ENCODE results near the gene BRI3. TPM values are rescaled to one million over a fixed set of nuclear protein-coding genes. Genes with fewer than 3 reads are reported as not detected.

Gene BRI3
- total RNA-seq, 1 experiment from 2014 or later = 30.2 TPM

GRCh38 chr7:98321301-98321700 lies 39.8 kb downstream of the BRI3 start:
- Histone ChIP-seq H3K4me1 (replicated peaks) (peaks cover 9% of the 10 kb centered on the region), H3K4me3 (no peak overlapping the region), H3K27me3 (replicated peaks) (no peaks in the 10 kb centered on the region), H3K36me3 (peaks cover under 1% of the 10 kb centered on the region), H3K27ac (no peak overlapping the region), H3K9me3 (replicated peaks) (no peaks in the 10 kb centered on the region)
- no peak for DNase-seq (ENCODE audit: low read depth in 1 of 2, low spot score in 2 of 2)

GRCh38 chr7:98322331-98323270 lies 41.1 kb downstream of the BRI3 start:
- Histone ChIP-seq H3K36me3 (no peaks in the 10 kb centered on the region), H3K27ac (no peak overlapping the region), H3K4me3 (no peak overlapping the region), H3K9me3 (replicated peaks) (no peaks in the 10 kb centered on the region), H3K27me3 (replicated peaks) (no peaks in the 10 kb centered on the region), H3K4me1 (replicated peaks) (peaks cover 9% of the 10 kb centered on the region)
- DNase-seq (ENCODE audit: low read depth in 1 of 2, low spot score in 2 of 2) = no peak

- no peak overlapping the region for H3K4me3 ChIP-seq
- H3K36me3 ChIP-seq = no peaks in the 10 kb centered on the region
- H3K9me3 ChIP-seq (replicated peaks) = no peaks in the 10 kb centered on the region
- no peak overlapping the region for H3K27ac ChIP-seq
- no peak for DNase-seq (ENCODE audit: low read depth in 1 of 2, low spot score in 2 of 2)
- peaks cover 9% of the 10 kb centered on the region for H3K4me1 ChIP-seq (replicated peaks)
- H3K27me3 ChIP-seq (replicated peaks) = no peaks in the 10 kb centered on the region
Observed at GRCh38 chr7:98323597-98324322, 42.3 kb downstream of the BRI3 start.

- Histone ChIP-seq H3K4me3 (no peak overlapping the region), H3K9me3 (replicated peaks) (no peaks in the 10 kb centered on the region), H3K36me3 (no peaks in the 10 kb centered on the region), H3K4me1 (replicated peaks) (peaks cover 9% of the 10 kb centered on the region), H3K27me3 (replicated peaks) (no peaks in the 10 kb centered on the region), H3K27ac (no peak overlapping the region)
- no peak for DNase-seq (ENCODE audit: low read depth in 1 of 2, low spot score in 2 of 2)
Observed at GRCh38 chr7:98324782-98325181, 43.3 kb downstream of the BRI3 start.

- no peak for DNase-seq (ENCODE audit: low read depth in 1 of 2, low spot score in 2 of 2)
- H3K27ac ChIP-seq = no peak overlapping the region
- no peaks in the 10 kb centered on the region for H3K4me1 ChIP-seq (replicated peaks)
- H3K27me3 ChIP-seq (replicated peaks) = no peaks in the 10 kb centered on the region
- H3K9me3 ChIP-seq (replicated peaks) = 0 out of 2 replicates have a peak, but pooled peaks cover 2% of the 10 kb centered on the region
- no peak overlapping the region for H3K4me3 ChIP-seq
- H3K36me3 ChIP-seq = no peaks in the 10 kb centered on the region
Observed at GRCh38 chr7:98329100-98329790, 47.8 kb downstream of the BRI3 start.

- Histone ChIP-seq H3K9me3 (replicated peaks) (0 out of 2 replicates have a peak, but pooled peaks cover 2% of the 10 kb centered on the region), H3K36me3 (no peaks in the 10 kb centered on the region), H3K4me1 (replicated peaks) (no peaks in the 10 kb centered on the region), H3K27me3 (replicated peaks) (no peaks in the 10 kb centered on the region), H3K4me3 (no peak overlapping the region), H3K27ac (no peak overlapping the region)
- no peak for DNase-seq (ENCODE audit: low read depth in 1 of 2, low spot score in 2 of 2)
Observed at GRCh38 chr7:98329791-98330373, 48.4 kb downstream of the BRI3 start.

- no peak for DNase-seq (ENCODE audit: low read depth in 1 of 2, low spot score in 2 of 2)
- H3K4me3 ChIP-seq = no peak overlapping the region
- H3K27ac ChIP-seq = no peak overlapping the region
- H3K4me1 ChIP-seq (replicated peaks) = no peaks in the 10 kb centered on the region
- H3K36me3 ChIP-seq = no peaks in the 10 kb centered on the region
- 0 out of 2 replicates have a peak, but pooled peaks cover 2% of the 10 kb centered on the region for H3K9me3 ChIP-seq (replicated peaks)
- H3K27me3 ChIP-seq (replicated peaks) = no peaks in the 10 kb centered on the region
Observed at GRCh38 chr7:98330926-98331529, 49.5 kb downstream of the BRI3 start.

GRCh38 chr7:98334081-98334480 lies 52.6 kb downstream of the BRI3 start:
- Histone ChIP-seq H3K9me3 (replicated peaks) (0 out of 2 replicates have a peak, but pooled peaks cover 2% of the 10 kb centered on the region), H3K4me1 (replicated peaks) (no peaks in the 10 kb centered on the region), H3K27ac (no peak overlapping the region), H3K27me3 (replicated peaks) (no peaks in the 10 kb centered on the region), H3K36me3 (no peaks in the 10 kb centered on the region), H3K4me3 (no peak overlapping the region)
- DNase-seq (ENCODE audit: low read depth in 1 of 2, low spot score in 2 of 2) = no peak

- H3K27ac ChIP-seq = no peak overlapping the region
- no peaks in the 10 kb centered on the region for H3K4me1 ChIP-seq (replicated peaks)
- H3K36me3 ChIP-seq = no peaks in the 10 kb centered on the region
- no peaks in the 10 kb centered on the region for H3K27me3 ChIP-seq (replicated peaks)
- no peak for DNase-seq (ENCODE audit: low read depth in 1 of 2, low spot score in 2 of 2)
- 0 out of 2 replicates have a peak, but pooled peaks cover 2% of the 10 kb centered on the region for H3K9me3 ChIP-seq (replicated peaks)
- H3K4me3 ChIP-seq = no peak overlapping the region
Observed at GRCh38 chr7:98335411-98335977, 54.0 kb downstream of the BRI3 start.

GRCh38 chr7:98338441-98338840 lies 57.0 kb downstream of the BRI3 start:
- H3K27me3 ChIP-seq (replicated peaks) = no peaks in the 10 kb centered on the region
- DNase-seq (ENCODE audit: low read depth in 1 of 2, low spot score in 2 of 2) = no peak
- H3K9me3 ChIP-seq (replicated peaks) = no peaks in the 10 kb centered on the region
- no peaks in the 10 kb centered on the region for H3K4me1 ChIP-seq (replicated peaks)
- no peaks in the 10 kb centered on the region for H3K36me3 ChIP-seq
- no peak overlapping the region for H3K4me3 ChIP-seq
- H3K27ac ChIP-seq = no peak overlapping the region

- no peak overlapping the region for H3K27ac ChIP-seq
- H3K36me3 ChIP-seq = no peaks in the 10 kb centered on the region
- DNase-seq (ENCODE audit: low read depth in 1 of 2, low spot score in 2 of 2) = no peak
- no peaks in the 10 kb centered on the region for H3K27me3 ChIP-seq (replicated peaks)
- no peak overlapping the region for H3K4me3 ChIP-seq
- no peaks in the 10 kb centered on the region for H3K9me3 ChIP-seq (replicated peaks)
- H3K4me1 ChIP-seq (replicated peaks) = no peaks in the 10 kb centered on the region
Observed at GRCh38 chr7:98339043-98339442, 57.6 kb downstream of the BRI3 start.

GRCh38 chr7:98341106-98341505 lies 59.6 kb downstream of the BRI3 start:
- Histone ChIP-seq H3K4me3 (no peak overlapping the region), H3K9me3 (replicated peaks) (no peaks in the 10 kb centered on the region), H3K27ac (no peak overlapping the region), H3K36me3 (no peaks in the 10 kb centered on the region), H3K4me1 (replicated peaks) (no peaks in the 10 kb centered on the region), H3K27me3 (replicated peaks) (no peaks in the 10 kb centered on the region)
- no peak for DNase-seq (ENCODE audit: low read depth in 1 of 2, low spot score in 2 of 2)

Measured in SJSA1 (cell line).